Tibial artery (tissue), 4 donors: Measurements from ENCODE around the gene PRICKLE3.

Experiments
- DNase-seq, 2 donors: peaks; one replicate each; pipeline ENCODE4 v3.0.0-alpha.2; 2019
- H3K27ac ChIP-seq, 2 donors: fragments of 200-600 bp; sonication (generic) in 1 of 2; 1 replicate in 1 of 2; 2 replicates in 1 of 2; pipeline ENCODE4 v1.5.1; 2018 to 2019; ENCODE audit warnings: mild to moderate bottlenecking in 1 of 2
- H3K27me3 ChIP-seq, 2 donors: fragments of 200-600 bp; sonication (generic) in 1 of 2; one replicate each; pipeline versions ENCODE4 v1.5.1 to v1.6.0; 2016 to 2019
- H3K36me3 ChIP-seq, 3 donors: fragments of 200-600 bp; sonication (generic) in 2 of 3; one replicate each; pipeline ENCODE4 v1.5.1; 2016 to 2019; ENCODE audit warnings: mild to moderate bottlenecking in 2 of 3
- H3K4me1 ChIP-seq, 4 donors: fragments of 200-600 bp; sonication (generic) in 2 of 4; 1 replicate in 3 of 4; 2 replicates in 1 of 4; pipeline ENCODE4 v1.5.1; 2016 to 2019
- H3K4me3 ChIP-seq, 2 donors: fragments of 200-600 bp; sonication (generic) in 1 of 2; 1 replicate in 1 of 2; 2 replicates in 1 of 2; pipeline ENCODE4 v1.5.1; 2018 to 2019; ENCODE audit warnings: mild to moderate bottlenecking in 2 of 2
- H3K9me3 ChIP-seq, 3 donors: fragments of 200-600 bp; sonication (generic) in 1 of 3; one replicate each; pipeline ENCODE4 v1.5.1; 2016 to 2019
- intact Hi-C: fragments of 100-400 bp; cut with DNase I; formaldehyde crosslinking; loops from one replicate; pipeline ENCODE4 v1.15.0; 2023; ENCODE audit warnings: low total_unique reads
- TF ChIP-seq, protein P1 (sequence below), 2 experiments: fragments of 200-600 bp in 1 of 2; fragments of 450-650 bp in 1 of 2; IDR thresholded peaks; one replicate each; pipeline ENCODE4 v1.5.1; 2017 to 2019; ENCODE audit warnings: antibody characterized with exemption in 2 of 2, mild to moderate bottlenecking in 1 of 2, moderate library complexity in 1 of 2

The PRICKLE3 gene

DNA sequence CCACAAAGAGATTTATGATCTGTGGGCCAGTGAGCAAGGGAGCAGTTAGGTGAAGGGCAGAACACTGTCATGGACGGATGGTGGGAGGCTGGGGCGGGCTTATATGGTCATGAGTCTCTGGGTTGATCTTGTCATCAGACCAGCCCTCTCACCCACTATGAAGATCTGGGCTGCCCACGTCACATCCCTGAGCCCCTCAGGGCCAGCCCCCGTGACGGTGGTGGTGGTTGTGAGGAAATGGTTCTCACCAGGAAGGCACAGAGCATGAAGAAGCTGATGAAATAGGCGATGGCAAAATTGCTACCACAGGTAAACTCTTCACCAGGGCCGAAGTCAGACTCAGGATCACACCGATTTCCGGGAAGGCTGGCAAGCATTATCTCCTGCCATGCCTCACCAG lies 24.9 kb upstream of the PRICKLE3 start:
- Histone ChIP-seq H3K27ac (no peak overlapping the region), H3K4me3 (no peak overlapping the region), H3K36me3 (no peaks in the 10 kb centered on the region), H3K27me3 (no peaks in the 10 kb centered on the region), H3K9me3 (no peaks in the 10 kb centered on the region), H3K4me1 (no peaks in the 10 kb centered on the region)
- intact Hi-C loops = no loop called here
- no peak for DNase-seq
- TF ChIP-seq, protein P1, sequence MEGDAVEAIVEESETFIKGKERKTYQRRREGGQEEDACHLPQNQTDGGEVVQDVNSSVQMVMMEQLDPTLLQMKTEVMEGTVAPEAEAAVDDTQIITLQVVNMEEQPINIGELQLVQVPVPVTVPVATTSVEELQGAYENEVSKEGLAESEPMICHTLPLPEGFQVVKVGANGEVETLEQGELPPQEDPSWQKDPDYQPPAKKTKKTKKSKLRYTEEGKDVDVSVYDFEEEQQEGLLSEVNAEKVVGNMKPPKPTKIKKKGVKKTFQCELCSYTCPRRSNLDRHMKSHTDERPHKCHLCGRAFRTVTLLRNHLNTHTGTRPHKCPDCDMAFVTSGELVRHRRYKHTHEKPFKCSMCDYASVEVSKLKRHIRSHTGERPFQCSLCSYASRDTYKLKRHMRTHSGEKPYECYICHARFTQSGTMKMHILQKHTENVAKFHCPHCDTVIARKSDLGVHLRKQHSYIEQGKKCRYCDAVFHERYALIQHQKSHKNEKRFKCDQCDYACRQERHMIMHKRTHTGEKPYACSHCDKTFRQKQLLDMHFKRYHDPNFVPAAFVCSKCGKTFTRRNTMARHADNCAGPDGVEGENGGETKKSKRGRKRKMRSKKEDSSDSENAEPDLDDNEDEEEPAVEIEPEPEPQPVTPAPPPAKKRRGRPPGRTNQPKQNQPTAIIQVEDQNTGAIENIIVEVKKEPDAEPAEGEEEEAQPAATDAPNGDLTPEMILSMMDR (IDR thresholded peaks at IDR 0.05) = no peak

DNA sequence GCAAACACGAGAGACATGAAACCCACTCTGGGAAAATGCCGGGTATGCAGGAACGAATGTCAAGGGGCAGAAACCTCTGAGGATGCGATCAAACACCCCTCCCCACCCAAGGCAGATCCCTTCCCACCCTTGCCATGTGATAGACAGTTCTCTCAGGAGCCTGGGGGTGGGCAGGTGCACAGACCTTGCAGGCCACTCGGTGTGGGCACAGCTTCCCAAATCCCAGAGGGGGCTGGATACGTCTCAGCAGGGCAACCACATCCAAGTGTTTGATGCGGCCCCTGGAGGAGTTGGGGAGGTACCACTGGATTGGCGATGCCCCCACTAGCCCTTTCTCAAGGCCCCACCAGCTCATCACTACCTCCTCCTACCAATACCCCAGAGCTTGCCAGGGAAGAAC lies 24.2 kb upstream of the PRICKLE3 start:
- no peak overlapping the region for H3K27ac ChIP-seq
- no peaks in the 10 kb centered on the region for H3K9me3 ChIP-seq

DNA sequence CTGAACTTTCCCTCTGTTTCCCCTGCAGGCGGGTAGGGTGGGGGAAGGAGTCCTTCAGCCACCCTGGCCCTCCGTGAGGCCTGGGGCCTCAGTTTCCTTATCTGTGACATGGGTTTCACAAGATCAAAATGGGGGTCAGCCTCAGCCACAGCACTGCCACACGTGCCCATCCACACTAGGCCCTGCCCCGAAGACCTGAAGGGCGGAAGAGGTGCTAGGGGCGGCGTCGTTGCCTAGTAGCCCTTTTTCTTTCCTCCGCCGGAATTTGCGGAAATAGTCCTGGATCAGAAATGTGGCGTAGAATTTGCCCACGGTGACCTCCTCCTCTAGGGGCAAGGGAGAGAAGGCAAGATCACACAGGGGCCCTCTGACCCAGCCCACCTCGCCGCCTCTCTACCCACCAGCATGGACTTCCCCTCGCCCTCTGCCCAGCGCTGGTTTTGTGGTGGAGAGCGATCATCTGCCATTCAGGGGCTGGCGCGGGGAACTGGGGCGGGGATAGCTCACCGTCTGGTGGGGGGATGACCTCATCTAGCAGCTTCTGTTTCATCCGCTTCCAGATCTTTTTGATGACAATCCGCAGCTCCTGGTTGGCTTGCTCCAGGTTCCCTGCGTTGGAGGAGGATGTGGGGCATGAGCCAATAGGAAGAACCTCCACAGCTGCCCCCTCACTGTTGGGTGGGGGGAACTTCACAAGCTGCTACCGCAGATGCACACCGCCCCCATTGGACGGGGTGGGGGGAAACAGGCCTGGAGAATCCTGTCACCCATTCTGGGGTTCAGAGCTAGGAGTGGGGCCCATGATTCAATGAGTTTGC lies 23.5 kb upstream of the PRICKLE3 start:
- DNase-seq = no peak
- Histone ChIP-seq H3K9me3 (no peaks in the 10 kb centered on the region), H3K27ac (no peak overlapping the region), H3K4me3 (no peak overlapping the region), H3K27me3 (no peaks in the 10 kb centered on the region), H3K4me1 (no peaks in the 10 kb centered on the region), H3K36me3 (no peaks in the 10 kb centered on the region)
- TF ChIP-seq, protein P1 (IDR thresholded peaks at IDR 0.05) = no peak
- intact Hi-C loops = no loop called here

More for the DNA sequence above, 24.2 kb upstream of the PRICKLE3 start:
- Histone ChIP-seq H3K4me3 (no peak overlapping the region), H3K27me3 (no peaks in the 10 kb centered on the region), H3K36me3 (no peaks in the 10 kb centered on the region), H3K4me1 (no peaks in the 10 kb centered on the region)
- intact Hi-C loops = no loop called here
- TF ChIP-seq, protein P1 (IDR thresholded peaks at IDR 0.05) = no peak
- no peak for DNase-seq

DNA sequence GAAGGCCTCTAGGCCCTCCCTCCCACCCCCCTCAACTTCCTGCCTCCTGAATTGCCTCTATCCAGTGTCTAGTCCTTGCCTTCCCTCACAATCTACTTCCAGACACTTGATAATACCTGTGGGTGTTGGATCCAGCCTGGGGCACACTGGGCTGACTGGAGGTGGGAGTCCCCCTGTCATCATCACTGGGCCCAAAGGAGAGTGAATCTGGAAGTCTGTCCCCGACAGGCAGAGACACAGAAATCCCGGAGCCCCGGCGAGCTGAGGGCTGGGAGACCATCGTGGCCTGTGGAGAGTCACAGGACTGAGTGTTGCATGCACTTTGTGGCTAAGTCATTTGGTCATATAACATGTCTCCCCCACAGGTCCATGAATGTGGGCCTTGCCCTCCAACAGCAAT lies 22.2 kb upstream of the PRICKLE3 start:
- no peak for DNase-seq
- H3K4me3 ChIP-seq = no peak overlapping the region
- H3K4me1 ChIP-seq = no peaks in the 10 kb centered on the region
- no peaks in the 10 kb centered on the region for H3K36me3 ChIP-seq
- H3K27me3 ChIP-seq = no peaks in the 10 kb centered on the region
- TF ChIP-seq, protein P1 (IDR thresholded peaks at IDR 0.05) = no peak
- no peaks in the 10 kb centered on the region for H3K9me3 ChIP-seq
- intact Hi-C loops = no loop called here
- no peak overlapping the region for H3K27ac ChIP-seq

DNA sequence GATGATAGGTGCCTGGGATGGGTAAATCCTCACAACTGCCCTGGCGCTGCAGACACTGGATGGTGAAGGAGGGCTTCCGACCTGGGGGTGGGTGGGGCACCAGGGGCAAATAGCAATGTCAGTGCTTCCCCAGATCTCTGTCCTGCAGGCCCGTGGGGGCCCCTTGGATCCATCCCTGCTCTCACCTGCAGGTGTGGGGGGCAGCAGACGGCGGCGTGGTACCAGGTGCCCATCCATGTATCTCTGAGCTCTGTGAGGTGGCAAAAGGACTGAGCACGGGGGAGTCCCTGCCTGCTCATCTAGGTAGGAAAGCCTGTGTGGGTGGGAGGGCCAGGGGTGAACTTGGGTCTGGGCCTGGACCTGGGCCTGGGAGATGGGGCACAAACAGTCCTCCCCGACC lies 20.4 kb upstream of the PRICKLE3 start:
- intact Hi-C loops = no loop called here
- DNase-seq = no peak
- H3K27me3 ChIP-seq = no peaks in the 10 kb centered on the region

More for the DNA sequence above, 20.4 kb upstream of the PRICKLE3 start:
- H3K27ac ChIP-seq = no peak overlapping the region
- H3K4me3 ChIP-seq = no peak overlapping the region
- no peaks in the 10 kb centered on the region for H3K9me3 ChIP-seq
- no peaks in the 10 kb centered on the region for H3K36me3 ChIP-seq
- H3K4me1 ChIP-seq = no peaks in the 10 kb centered on the region
- TF ChIP-seq, protein P1 (IDR thresholded peaks at IDR 0.05) = no peak
